HG03432 (cell line): ENCODE results near the gene CALCR.
A peak's percentile ranks its signal among the peaks of the same experiment; 100 is the strongest.

ENCODE experiments used
- ATAC-seq: cut with Tn5 transposase; IDR thresholded peaks from one replicate; pipeline ENCODE4 v1.9.1; 2021; ENCODE audit warnings: mild to moderate bottlenecking, moderate library complexity; ENCODE audit not compliant: unreplicated experiment

The CALCR gene

GRCh38 chr7:93461350-93461749, 113.2 kb downstream of the CALCR start:
- ATAC-seq: no peak

GRCh38 chr7:93453262-93453661, 121.3 kb downstream of the CALCR start:
- ATAC-seq: no peak

- no peak for ATAC-seq
Measured at GRCh38 chr7:93448176-93448575, 126.3 kb downstream of the CALCR start.

GRCh38 chr7:93447509-93447908, 127.0 kb downstream of the CALCR start:
- ATAC-seq: no peak

GRCh38 chr7:93442478-93443224, 131.9 kb downstream of the CALCR start:
- peak; percentile 86 for ATAC-seq

GRCh38 chr7:93435791-93436190, 138.7 kb downstream of the CALCR start:
- no peak for ATAC-seq

- ATAC-seq: no peak
Measured at GRCh38 chr7:93432130-93432529, 142.4 kb downstream of the CALCR start.

GRCh38 chr7:93430917-93431588, 143.5 kb downstream of the CALCR start:
- ATAC-seq: no peak

- ATAC-seq: no peak
Measured at GRCh38 chr7:93429563-93429962, 145.0 kb downstream of the CALCR start.

- no peak for ATAC-seq
Measured at GRCh38 chr7:93427107-93427506, 147.4 kb downstream of the CALCR start.

- no peak for ATAC-seq
Measured at GRCh38 chr7:93426155-93426696, 148.3 kb downstream of the CALCR start.

GRCh38 chr7:93414574-93414973, 159.9 kb downstream of the CALCR start:
- ATAC-seq: peak; percentile 53

- ATAC-seq: no peak
Measured at GRCh38 chr7:93409324-93409723, 165.2 kb downstream of the CALCR start.

- ATAC-seq: no peak
Measured at GRCh38 chr7:93407239-93407638, 167.3 kb downstream of the CALCR start.

GRCh38 chr7:93402944-93403343, 171.6 kb downstream of the CALCR start:
- no peak for ATAC-seq

- no peak for ATAC-seq
Measured at GRCh38 chr7:93399642-93400041, 174.9 kb downstream of the CALCR start.

GRCh38 chr7:93392984-93393383, 181.5 kb downstream of the CALCR start:
- no peak for ATAC-seq

GRCh38 chr7:93390660-93391059, 183.9 kb downstream of the CALCR start:
- ATAC-seq: no peak

- no peak for ATAC-seq
Measured at GRCh38 chr7:93382362-93382761, 192.2 kb downstream of the CALCR start.

- peak; percentile 62 for ATAC-seq
Measured at GRCh38 chr7:93378131-93378760, 196.3 kb downstream of the CALCR start.

- no peak for ATAC-seq
Measured at GRCh38 chr7:93375603-93376002, 198.9 kb downstream of the CALCR start.
